GM18951 (cell line): ENCODE measurements around the gene NEK10.
"Not testable (repeated sequence)": the region's sequence is repeated elsewhere in the genome, so short reads cannot be mapped to it uniquely, and the experiment has no call there.

ENCODE experiments used
- POLR2A ChIP-seq: IDR thresholded peaks from 4 replicates; pipeline ENCODE4 v1.6.1; 2011; ENCODE audit warnings: mild to moderate bottlenecking; ENCODE audit not compliant: insufficient read length, insufficient read depth; ENCODE audit errors: extremely low read depth
- in situ Hi-C: fragments of 300-500 bp; cut with MboI; formaldehyde crosslinking; loops from one replicate; pipeline ENCODE4 v1.12.0; 2022; ENCODE audit warnings: low sequenced_read_pairs, mixed read lengths, inconsistent platforms; ENCODE audit not compliant: unreplicated experiment

Gene NEK10

GRCh38 chr3:27315003-27315402, 54.2 kb downstream of the NEK10 start:
- in situ Hi-C loops = no loop called here
- TF ChIP-seq POLR2A = no peak

DNA sequence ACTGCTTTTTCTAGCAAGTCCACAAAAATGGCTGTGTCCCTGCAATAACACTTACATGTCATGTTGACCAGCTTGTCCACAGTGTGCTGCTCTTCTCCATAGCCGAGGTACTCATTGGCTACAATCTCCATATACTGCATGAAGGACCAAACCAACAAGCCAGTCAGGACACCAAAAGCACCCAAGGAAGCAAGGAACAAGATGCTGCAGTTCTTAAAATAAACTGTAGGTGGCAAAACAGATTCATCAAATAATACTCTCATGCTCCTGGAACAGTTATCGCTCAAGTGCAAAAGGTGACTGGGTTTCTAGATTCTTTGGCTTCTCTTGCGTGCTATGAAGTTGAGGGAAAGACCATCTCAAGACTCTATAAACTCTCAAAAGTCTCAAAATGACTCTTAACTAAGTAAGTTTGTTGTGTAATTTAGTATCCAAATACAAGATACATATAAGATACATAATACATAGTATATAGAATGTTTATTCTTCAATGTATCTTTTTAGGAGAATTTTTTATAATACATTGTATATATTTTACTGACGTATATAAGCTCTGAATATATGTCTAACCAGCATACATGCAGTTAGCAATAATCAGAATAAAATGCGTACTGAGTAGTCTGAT, 57.0 kb downstream of the NEK10 start:
- no peak for TF ChIP-seq POLR2A
- in situ Hi-C loops = no loop called here

DNA sequence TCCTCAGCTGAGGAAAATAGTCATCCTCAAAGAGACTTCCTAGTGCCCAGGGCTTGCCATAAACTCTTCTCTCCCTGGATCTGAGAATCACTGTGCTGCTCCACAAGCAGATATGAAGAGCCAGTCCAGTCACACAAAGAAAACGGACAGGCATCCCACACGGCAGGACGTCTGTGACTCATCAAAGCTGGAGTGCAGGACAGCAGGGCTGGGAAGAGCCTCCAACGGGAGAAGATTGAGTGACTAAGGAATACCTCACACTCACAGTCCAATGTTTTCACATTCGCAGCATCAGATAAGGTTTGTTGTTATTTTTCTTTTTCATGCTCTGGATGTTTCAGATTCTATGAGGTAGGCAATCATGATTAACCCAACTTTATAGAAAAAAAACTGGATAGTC, 57.8 kb downstream of the NEK10 start:
- TF ChIP-seq POLR2A = no peak
- in situ Hi-C loops = no loop called here

- in situ Hi-C loops = no loop called here
- TF ChIP-seq POLR2A = no peak
These were observed 58.5 kb downstream of the NEK10 start for GRCh38 chr3:27310688-27311087.

- no peak for TF ChIP-seq POLR2A
- in situ Hi-C loops = loop anchor here (10.0 kb wide), 1 partner anchor 367 kb away; no protein-coding TSS in a partner anchor
These were observed 61.6 kb downstream of the NEK10 start for GRCh38 chr3:27307566-27307965.

- in situ Hi-C loops = loop anchor here (10.0 kb wide), 1 partner anchor 372 kb away; no protein-coding TSS in a partner anchor
- no peak for TF ChIP-seq POLR2A
These were observed 66.3 kb downstream of the NEK10 start for GRCh38 chr3:27302891-27303290.

- in situ Hi-C loops = not testable (repeated sequence)
These were observed 70.2 kb downstream of the NEK10 start for GRCh38 chr3:27298981-27299380.

- in situ Hi-C loops = no loop called here
These were observed 75.2 kb downstream of the NEK10 start for GRCh38 chr3:27293939-27294338.

DNA sequence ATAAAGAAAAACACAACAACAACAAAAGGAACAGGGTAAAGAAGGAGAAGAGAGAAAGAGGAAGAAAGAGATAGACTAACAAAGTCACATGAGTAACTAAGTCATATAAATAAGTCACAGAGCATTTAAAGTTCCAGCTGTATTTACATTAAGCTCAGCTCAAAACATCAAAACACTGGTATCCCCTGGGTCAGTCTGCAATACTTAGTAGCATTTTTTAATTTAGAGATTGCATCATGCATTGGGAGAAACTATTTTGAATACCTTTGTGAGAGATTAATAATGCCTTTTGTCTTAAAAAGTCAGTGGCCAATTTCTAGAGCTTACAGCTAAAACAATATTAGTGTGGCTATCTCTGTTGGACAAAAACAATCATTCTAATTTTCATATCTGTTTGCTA, 78.4 kb downstream of the NEK10 start:
- in situ Hi-C loops = no loop called here
- no peak for TF ChIP-seq POLR2A

More at GRCh38 chr3:27293939-27294338, 75.2 kb downstream of the NEK10 start:
- no peak for TF ChIP-seq POLR2A

GRCh38 chr3:27289769-27290413, 79.3 kb downstream of the NEK10 start:
- in situ Hi-C loops = no loop called here
- no peak for TF ChIP-seq POLR2A

GRCh38 chr3:27287052-27287451, 82.1 kb downstream of the NEK10 start:
- in situ Hi-C loops = no loop called here
- TF ChIP-seq POLR2A = no peak

- in situ Hi-C loops = not testable (repeated sequence)
These were observed 82.7 kb downstream of the NEK10 start for GRCh38 chr3:27286467-27286866.

DNA sequence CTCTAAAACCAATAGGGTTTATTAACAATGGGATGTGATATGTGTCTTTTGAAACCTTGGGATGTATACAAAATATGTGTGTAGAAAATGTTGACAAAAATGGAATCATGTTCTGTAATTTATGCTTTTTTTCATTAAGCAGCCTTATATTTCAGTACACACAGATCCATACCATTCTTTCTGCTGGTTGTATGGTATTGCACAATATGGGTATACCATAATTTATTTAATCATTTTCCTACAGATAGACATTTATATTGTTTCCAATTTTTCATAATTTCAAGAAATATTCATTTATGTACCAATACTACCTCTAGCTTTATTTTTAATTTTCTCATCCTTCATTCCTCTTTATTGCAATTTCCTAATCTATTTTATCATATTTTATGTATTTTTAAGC, 83.5 kb downstream of the NEK10 start:
- in situ Hi-C loops = no loop called here
- no peak for TF ChIP-seq POLR2A

DNA sequence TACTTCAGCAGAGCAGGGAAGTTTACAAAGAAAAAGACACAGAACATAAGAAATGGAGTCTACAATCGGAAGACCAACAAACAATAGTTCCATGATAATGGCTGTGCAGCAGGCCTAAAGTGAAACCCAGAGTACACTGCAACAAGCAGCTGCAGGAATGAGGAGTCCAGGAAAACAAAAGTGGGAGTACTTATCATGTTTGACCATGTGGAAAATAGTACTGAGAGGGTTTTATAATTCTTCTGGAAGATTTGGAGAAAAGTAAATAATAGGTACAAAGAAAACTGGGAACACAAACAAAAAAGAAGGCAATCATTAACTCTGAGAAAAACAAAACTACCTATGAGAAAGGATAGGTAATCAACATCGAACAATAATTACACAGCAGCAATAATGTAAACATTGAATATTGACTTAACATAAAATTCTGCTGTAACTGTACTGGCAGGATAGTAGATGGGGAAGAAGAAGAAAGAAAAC, 87.5 kb downstream of the NEK10 start:
- no peak for TF ChIP-seq POLR2A
- in situ Hi-C loops = no loop called here

- no peak for TF ChIP-seq POLR2A
- in situ Hi-C loops = no loop called here
These were observed 90.1 kb downstream of the NEK10 start for GRCh38 chr3:27279123-27279522.
